ENCODE results near the gene POLR1B.
"Not testable (repeated sequence)": the region's sequence is repeated elsewhere in the genome, so short reads cannot be mapped to it uniquely, and the experiment has no call there.

POLR1B gene, protein sequence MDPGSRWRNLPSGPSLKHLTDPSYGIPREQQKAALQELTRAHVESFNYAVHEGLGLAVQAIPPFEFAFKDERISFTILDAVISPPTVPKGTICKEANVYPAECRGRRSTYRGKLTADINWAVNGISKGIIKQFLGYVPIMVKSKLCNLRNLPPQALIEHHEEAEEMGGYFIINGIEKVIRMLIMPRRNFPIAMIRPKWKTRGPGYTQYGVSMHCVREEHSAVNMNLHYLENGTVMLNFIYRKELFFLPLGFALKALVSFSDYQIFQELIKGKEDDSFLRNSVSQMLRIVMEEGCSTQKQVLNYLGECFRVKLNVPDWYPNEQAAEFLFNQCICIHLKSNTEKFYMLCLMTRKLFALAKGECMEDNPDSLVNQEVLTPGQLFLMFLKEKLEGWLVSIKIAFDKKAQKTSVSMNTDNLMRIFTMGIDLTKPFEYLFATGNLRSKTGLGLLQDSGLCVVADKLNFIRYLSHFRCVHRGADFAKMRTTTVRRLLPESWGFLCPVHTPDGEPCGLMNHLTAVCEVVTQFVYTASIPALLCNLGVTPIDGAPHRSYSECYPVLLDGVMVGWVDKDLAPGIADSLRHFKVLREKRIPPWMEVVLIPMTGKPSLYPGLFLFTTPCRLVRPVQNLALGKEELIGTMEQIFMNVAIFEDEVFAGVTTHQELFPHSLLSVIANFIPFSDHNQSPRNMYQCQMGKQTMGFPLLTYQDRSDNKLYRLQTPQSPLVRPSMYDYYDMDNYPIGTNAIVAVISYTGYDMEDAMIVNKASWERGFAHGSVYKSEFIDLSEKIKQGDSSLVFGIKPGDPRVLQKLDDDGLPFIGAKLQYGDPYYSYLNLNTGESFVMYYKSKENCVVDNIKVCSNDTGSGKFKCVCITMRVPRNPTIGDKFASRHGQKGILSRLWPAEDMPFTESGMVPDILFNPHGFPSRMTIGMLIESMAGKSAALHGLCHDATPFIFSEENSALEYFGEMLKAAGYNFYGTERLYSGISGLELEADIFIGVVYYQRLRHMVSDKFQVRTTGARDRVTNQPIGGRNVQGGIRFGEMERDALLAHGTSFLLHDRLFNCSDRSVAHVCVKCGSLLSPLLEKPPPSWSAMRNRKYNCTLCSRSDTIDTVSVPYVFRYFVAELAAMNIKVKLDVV

DNA sequence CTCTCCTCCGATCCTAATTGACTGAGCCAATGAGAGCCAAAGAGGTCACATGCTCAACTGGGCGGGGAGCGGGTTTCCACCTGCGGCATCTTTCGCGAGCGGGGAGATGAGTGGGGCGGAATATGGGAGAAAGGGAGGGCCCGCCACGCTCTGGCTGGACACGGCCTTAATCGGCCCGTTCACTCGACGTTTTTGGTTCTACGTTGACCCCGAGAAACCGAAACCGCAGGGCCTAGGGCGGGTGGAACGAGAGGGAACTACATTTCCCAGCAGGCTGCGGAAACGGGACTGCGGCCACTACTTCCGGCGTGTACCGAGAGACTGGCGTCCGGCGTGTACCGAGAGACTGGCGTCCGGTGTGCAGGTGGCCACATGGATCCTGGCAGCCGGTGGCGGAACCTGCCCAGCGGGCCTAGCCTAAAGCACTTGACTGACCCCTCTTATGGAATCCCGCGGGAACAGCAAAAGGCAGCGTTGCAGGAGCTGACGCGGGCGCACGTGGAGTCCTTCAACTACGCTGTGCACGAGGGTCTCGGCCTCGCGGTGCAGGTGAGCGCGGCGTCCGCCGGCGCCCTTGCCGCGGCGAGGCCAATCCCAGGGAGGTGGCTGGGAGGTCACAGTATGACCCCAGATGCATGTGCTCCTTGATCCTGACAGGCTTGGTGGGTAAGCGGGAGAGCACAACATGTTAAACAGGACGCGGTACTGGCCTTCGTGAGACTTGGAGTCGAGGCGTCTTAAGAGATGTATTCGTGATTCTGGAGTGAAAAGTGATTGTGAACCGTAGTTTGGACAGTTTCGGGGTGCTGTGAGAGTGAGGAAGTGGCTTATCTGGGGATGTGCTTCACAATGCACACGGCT is at the start of gene POLR1B:
POLR1B (plus strand) TSS at position 343 of the 861 bp plus-strand sequence; CDS start at position 373, 30 bp downstream.
- peak; percentile 61 for DNase-seq

DNA sequence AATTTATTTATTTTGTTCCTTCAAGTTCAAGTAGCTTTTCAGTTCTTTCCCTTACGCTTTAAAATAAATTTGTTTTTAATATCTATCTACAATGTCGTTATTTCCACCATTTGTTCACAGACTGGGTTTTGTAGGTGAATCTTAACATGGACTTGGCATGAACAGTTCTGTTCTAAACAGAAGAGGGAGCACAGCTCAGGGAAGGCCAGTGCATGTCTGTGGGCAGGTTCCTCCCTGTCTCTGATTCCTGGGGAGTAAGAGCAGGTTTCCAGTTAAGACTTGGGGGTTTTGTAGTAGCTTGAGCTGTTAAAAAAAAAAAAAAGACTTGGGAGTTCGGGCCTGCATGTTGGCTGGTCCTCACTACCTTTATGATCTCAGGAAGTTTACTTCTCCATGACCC is 49.2 kb upstream of the POLR1B start:
- DNase-seq: no peak

DNA sequence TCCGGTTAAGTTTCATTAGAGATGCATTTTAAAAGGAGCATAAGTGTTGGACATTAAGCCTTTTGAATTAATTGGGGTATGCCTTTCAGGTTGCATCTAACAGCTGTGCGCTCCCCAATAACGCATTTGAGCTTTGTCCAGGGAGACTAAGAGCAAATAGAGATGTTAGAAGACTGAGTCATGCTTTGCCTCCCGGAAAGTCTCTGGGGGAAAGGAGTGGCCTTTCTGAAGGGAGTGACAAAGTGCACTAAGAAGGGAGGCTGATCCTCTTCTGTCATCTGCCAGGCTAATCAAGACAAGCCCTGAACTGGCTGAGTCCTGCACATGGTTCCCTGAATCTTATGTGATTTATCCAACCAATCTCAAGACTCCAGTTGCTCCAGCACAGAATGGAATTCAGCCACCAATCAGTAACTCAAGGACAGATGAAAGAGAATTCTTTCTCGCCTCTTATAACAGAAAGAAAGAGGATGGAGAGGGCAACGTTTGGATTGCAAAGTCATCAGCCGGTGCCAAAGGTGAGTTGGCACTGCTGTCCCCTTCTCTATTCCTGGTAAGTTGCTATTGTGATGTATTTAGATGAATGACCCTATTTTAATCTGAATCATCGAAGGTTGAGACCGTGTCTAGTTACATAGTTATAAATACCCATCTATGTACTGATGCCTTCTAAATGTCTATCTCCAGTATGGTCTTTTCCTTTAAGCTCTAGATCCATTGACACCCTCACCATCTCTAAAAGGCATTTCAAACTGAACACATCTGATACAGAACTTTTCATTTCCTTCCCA is 48.2 kb upstream of the POLR1B start:
- DNase-seq: no peak

DNA sequence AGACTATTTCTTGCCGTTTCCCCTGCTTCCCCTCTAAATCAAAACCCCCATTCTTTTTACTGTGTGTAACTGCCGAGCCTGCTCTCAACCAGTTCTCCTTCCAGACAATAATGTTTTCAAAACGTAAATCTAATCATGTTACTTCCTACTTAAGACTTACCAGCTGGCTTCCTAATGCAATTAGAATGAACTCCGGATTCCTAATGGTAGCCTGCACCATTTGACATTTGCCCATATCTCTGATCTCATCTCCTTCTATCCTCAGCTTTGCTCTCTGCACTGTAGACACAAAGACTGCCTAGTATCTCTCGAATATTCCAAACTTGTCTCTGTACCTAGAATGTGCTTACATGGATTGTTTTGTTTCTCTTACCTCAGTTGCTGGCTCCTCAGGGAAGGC is 47.4 kb upstream of the POLR1B start:
- DNase-seq: no peak

DNA sequence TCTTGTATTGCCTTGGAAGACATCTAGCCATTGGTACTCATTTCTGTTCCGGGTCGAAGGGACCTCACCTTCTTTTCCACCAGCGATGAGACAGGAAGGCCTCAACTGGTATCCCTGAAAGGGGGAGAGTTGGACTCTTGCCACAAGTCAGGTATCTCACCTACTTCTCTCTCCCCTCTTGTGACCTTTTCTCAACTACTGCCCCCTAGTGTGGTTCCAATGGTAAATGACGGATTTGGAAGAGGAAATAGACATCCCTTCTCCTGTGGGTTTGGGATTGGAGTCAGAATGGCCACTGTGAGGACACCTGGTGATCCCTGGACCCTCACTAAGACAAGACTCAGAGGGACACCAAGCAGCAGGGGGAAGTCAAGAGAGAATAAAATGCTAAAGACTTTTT is 46.4 kb upstream of the POLR1B start:
- not testable (repeated sequence) for DNase-seq

DNA sequence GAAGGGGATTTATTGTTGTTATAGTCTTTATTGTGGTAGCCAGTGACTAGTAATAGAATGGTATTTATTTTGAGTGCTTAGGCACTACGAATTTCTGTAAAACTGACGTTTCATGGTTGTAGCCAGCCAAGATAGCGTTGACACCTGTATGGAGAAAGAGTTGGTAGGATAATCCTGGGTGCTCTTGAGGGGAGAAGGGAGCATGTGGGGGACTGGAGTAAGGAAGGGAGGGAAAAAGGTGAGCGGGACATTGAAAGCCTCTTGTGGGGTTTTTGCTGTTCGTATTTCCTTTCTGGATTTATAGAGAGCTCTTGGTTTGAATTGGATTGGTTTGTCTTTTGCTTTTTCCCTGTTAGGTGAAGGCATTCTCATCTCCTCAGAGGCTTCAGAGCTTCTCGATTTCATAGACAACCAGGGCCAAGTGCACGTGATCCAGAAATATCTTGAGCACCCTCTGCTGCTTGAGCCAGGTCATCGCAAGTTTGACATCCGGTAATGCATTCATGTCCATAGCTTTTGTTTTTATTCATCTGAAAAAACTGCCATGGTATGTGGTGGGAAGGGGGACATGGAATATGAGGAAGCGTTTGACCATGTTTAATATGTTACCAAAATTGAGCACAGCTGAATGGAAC is 41.3 kb upstream of the POLR1B start:
- DNase-seq: not testable (repeated sequence)

DNA sequence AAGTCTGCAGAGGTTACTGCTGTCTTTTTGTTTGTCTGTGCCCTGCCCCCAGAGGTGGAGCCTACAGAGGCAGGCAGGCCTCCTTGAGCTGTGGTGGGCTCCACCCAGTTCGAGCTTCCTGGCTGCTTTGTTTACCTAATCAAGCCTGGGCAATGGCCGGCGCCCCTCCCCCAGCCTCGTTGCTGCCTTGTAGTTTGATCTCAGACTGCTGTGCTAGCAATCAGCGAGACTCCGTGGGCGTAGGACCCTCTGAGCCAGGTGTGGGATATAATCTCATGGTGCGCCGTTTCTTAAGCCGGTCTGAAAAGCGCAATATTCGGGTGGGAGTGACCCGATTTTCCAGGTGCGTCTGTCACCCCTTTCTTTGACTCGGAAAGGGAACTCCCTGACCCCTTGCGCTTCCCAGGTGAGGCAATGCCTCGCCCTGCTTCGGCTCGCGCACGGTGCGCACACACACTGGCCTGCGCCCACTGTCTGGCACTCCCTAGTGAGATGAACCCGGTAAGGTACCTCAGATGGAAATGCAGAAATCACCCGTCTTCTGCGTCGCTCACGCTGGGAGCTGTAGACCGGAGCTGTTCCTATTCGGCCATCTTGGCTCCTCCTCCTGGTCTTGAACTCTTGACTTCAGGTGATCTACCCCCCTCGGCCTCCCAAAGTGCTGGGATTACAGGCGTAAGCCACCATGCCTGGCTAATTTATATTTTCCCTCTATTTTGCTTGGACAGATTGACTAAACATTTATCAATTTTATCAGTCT is 32.8 kb upstream of the POLR1B start:
- peak; percentile 11 for DNase-seq

DNA sequence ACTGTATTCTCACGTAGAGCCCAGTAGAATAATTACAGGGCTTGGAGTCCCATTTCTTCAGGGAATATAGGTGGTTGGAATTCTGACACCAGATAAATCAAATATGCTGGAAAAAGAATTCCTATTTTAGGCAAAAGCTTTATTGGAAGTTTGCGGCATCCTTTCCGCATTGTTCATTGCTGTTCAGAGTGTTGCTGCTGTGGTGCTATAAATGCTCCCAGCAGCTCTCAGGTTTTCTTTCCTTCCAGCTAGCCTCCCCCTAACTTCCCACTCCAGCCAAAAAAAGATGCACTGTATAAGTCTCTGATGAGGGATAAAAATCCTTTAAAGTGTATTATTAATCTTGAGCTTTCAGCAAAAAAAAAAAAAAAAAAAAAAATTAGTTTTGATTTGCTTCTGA is 25.5 kb upstream of the POLR1B start:
- no peak for DNase-seq

DNA sequence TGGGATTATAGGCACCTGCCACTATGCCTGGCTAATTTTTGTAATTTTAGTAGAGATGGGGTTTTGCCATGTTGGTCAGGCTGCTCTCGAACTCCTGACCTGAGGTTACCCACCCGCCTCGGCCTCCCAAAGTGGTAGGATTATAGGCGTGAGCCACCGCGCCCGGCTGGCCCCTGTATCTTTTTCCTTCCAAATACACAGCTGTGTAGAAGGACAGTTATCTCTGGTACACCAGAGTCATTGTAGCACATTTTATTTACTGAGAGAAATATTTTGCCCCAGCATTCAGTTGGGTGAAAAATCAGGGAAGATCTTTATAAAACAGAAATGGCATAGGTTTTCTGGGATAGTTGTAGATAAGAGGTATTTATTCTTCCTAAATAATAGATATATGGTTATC is 23.5 kb upstream of the POLR1B start:
- DNase-seq: no peak

DNA sequence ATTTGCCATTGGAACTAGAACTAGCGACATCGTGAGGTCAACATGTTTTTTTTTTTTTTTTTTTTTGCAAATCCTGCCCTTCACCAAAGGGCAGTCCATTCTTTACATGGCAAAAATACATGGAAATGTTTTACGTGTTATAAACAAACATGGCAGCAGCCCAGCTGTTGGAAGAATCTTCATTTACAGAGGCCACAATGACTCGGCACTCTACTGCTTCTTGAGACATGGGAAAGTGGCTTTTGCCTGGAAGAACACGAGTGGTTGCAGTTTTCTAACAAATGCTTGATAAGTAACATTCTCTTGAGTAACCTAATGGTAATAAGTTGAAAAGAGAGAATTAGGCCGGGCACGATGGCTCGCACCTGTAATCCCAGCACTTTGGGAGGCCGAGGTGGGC is 22.8 kb upstream of the POLR1B start:
- DNase-seq: no peak

DNA sequence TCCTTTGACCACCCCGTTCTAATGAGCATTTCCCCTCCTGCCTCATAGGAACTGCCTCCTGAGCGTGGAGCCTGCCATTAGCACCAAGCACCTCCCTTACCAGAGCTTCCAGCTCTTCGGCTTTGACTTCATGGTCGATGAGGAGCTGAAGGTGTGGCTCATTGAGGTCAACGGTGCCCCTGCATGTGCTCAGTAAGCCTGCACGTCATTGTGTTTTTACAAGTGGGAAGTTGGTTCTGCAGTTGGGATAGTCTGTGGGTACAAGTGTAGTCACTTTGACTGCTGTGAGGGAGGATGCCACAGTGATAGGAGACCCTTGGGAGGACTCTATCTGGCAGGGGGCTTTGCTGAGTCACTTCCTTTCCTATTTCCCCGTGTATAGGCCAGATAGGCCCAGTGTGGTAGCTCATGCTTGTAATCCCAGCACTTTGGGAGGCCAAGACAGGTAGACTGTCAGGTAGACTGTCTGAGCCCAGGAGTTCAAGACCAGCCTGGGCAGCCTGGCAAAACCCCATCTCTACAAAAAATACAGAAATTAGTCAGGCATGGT is 22.0 kb upstream of the POLR1B start:
- no peak for DNase-seq

DNA sequence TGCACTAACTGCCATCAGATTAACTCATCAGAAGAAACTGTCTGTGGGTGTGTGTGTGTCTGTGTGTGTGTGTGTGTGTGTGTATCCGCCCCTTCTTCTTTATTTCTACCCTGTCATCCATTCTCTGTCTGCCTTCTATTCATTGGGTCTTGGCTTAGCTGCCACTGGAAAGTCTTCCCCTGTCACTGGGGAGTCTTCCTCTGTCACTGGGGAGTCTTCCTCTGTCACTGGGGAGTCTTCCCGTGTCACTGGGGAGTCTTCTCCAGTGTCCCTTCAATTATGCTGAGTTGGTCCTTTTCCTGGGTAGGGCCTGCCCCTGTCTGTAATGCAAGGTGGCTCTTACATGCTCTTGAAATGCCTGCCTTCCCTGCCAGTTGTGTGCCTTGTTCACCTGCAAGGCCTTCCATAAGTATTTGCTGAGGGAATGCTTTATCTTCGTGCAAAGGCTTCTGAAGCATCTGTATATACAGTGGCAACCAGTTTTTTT is 18.9 kb upstream of the POLR1B start:
- no peak for DNase-seq

DNA sequence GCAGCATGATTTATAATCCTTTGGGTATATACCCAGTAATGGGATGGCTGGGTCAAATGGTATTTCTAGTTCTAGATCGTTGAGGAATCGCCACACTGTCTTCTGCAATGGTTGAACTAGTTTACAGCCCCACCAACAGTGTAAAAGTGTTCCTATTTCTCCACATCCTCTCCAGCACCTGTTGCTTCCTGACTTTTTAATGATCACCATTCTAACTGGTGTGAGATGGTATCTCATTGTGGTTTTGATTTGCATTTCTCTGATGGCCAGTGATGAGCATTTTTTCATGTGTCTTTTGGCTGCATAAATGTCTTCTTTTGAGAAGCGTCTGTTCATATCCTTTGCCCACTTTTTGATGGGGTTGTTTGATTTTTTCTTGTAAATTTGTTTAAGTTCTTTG is 18.0 kb upstream of the POLR1B start:
- DNase-seq: not testable (repeated sequence)

DNA sequence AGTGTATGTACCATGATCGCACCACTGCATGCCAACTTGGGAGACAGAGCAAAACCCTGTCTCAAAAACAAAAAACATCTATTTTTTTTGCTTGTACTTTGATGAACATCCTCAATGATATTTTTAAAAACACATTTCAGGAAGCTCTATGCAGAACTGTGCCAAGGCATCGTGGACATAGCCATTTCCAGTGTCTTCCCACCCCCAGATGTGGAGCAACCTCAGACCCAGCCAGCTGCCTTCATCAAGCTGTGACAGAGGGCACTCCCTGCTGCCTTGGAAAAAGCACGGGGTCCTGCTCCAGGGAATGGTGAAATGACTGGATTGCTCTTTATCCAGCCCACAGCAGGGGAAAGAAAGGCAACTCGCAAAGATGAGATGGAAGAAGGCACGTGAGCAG is 13.7 kb upstream of the POLR1B start:
- DNase-seq: no peak

DNA sequence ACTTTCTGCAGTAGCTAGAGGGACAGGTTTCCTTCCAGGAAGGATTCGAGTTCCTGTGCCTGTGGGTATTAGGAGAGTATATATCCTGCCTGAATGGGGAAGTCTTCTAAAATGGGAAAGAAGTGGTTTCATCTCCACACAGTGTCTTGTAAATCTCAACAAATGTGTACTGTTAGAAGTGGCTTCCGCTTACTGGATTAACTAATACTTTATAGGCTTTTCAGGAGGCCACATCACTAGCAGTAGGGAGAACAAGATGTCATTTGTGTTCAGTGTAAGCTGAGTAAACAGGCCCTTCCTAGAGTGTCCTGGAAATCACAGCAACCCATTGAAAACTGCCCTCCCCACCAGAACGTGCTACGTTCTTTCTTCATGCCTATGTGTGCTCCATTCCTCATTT is 12.5 kb upstream of the POLR1B start:
- no peak for DNase-seq

DNA sequence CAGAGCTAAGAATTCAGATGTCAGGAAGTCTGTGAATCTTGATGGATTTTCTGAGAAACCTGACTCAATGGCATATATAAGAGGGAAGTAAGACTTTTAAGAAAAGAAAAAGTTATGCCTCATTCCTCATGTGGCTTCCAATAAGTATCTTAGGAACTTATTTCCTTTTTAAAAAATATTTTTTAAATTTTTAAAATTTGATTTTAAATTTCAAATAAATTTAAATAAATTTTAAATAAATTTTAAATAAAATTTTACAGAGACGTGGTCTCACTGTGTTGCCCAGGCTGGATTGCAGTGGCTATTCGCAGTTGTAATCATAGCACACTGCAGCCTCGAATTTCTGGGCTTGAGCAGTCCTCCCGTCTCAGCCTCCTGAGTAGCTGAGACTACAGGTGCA is 11.5 kb upstream of the POLR1B start:
- DNase-seq: no peak

DNA sequence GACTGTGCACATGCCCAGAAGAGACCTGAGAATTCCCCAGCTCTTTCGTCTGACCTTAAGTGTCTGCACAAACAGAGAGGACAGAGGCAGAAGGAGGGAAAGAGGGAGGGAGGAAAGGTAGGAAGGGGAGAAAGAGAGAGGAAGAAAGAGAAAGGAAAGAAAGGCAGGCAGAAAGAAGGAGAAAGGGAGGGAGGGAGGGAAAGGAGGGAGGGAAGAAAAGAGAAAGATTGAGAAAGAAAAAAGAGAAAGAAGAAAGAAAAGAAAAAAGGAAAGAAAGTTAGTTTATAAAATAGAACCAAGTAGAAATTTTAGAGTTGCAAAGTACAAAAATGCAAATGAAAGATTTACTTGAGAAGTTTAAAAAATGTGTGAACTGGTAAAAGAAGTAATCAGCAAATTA is 7.4 kb upstream of the POLR1B start:
- no peak for DNase-seq

DNA sequence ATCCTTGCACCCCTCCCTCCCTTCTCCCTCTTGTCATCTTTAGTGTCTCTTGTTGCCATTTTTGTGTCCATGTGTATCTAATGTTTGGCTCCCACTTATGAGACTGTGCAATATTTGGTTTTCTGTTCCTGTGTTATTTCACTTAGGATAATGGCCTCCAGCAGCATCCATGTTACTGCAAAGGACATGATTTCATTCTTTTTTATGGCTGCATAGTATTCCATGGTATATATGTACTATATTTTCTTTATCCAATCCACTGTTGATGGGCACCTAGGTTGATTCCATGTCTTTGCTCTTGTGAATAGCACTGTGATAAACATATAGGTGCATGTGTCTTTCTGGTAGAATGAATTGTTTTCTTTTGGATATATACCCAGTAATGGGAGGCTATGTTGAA is 5.6 kb upstream of the POLR1B start:
- DNase-seq: not testable (repeated sequence)

DNA sequence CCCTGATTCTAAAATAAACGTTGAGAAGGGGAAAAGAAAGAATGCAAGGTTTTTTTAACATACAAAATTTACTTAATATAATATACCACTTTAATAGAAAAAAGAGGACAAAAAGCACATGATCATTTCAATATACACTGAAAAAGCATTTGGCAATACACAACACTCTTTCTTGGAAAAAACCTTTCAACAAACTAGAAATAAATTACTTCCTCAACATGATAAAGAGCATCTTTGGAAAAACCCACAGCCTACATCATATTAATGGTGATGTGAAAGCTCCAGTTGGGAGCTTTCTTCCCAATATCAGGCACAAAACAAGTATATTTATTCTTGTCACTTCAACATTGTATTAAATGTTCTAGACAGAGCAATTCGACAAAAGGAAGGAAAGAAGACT is 3.0 kb upstream of the POLR1B start:
- no peak for DNase-seq

DNA sequence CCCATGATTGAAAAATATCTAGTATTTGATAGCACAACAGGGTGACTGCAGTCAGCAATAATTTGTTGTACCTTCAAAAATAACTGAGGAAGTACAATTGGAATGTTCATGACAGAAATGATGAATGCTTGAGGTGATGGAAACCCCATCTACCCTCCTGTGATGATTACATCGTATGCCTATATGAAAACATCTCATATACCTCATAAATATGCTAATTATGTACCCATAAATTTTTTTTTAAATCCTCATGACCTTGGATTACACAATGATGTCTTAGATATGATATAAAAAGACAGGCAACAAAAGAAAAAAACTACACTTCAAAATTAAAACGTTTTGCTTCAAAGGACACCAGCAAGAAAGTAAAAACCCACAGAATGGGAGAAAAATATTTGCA is 1.4 kb upstream of the POLR1B start:
- no peak for DNase-seq

Measured in activated gamma-delta T cell treated with Interleukin-2 at 50 U/mL for 16 hours (primary cell).